ENCODE data around the gene CDC7. TPM values are rescaled to one million over a fixed set of nuclear protein-coding genes. Genes with fewer than 3 reads are reported as not detected.

The CDC7 gene
- total RNA-seq, 4 donors from 2014 or later = 0.71 to 2.8 (median 1.1) TPM

DNA sequence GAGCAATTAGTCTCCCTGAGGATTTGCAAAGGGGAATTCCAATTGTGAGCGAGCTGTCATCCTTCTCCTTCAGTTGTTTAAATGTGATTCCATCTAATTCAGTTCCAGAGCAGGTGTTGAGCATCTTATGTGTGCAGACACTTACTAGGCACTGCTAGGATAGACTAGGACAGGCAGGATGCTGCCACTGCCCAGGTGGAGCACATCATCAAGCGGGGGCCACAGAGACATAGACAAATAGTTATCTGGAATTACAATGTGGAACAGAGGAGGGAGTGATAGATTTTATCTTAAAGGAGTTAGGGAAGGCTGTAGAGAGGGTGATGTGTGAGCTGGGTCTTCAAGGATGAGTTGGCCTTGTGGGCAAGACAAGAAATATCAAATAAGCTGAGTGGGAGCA, 55.9 kb downstream of the CDC7 start:
- TF ChIP-seq POLR2AphosphoS5 (IDR thresholded peaks at IDR 0.05) (no peak), EP300 (IDR thresholded peaks at IDR 0.05) (no peak), POLR2A (IDR thresholded peaks at IDR 0.05; ENCODE audit: low read depth) (no peak)
- TF ChIP-seq, protein P1, sequence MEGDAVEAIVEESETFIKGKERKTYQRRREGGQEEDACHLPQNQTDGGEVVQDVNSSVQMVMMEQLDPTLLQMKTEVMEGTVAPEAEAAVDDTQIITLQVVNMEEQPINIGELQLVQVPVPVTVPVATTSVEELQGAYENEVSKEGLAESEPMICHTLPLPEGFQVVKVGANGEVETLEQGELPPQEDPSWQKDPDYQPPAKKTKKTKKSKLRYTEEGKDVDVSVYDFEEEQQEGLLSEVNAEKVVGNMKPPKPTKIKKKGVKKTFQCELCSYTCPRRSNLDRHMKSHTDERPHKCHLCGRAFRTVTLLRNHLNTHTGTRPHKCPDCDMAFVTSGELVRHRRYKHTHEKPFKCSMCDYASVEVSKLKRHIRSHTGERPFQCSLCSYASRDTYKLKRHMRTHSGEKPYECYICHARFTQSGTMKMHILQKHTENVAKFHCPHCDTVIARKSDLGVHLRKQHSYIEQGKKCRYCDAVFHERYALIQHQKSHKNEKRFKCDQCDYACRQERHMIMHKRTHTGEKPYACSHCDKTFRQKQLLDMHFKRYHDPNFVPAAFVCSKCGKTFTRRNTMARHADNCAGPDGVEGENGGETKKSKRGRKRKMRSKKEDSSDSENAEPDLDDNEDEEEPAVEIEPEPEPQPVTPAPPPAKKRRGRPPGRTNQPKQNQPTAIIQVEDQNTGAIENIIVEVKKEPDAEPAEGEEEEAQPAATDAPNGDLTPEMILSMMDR (IDR thresholded peaks at IDR 0.05) = no peak
- Histone ChIP-seq H3K4me3 (no peak overlapping the region), H3K4me1 (peaks cover 4 to 32% (median 22%) of the 10 kb centered on the region in 4 donors), H3K27ac (replicated peaks in 1 of 4) (peak overlapping the region in 2 of 4 donors; percentile 42 to 45), H3K9me3 (no peaks in the 10 kb centered on the region), H3K27me3 (no peaks in the 10 kb centered on the region), H3K36me3 (no peaks in the 10 kb centered on the region)
- peak; percentile 72 for DNase-seq (ENCODE audit: extremely low spot score)
- 74% methylated on average over 2 of the region's 2 CpGs for WGBS
- intact Hi-C loops (cut with DNase I) = no loop called here

DNA sequence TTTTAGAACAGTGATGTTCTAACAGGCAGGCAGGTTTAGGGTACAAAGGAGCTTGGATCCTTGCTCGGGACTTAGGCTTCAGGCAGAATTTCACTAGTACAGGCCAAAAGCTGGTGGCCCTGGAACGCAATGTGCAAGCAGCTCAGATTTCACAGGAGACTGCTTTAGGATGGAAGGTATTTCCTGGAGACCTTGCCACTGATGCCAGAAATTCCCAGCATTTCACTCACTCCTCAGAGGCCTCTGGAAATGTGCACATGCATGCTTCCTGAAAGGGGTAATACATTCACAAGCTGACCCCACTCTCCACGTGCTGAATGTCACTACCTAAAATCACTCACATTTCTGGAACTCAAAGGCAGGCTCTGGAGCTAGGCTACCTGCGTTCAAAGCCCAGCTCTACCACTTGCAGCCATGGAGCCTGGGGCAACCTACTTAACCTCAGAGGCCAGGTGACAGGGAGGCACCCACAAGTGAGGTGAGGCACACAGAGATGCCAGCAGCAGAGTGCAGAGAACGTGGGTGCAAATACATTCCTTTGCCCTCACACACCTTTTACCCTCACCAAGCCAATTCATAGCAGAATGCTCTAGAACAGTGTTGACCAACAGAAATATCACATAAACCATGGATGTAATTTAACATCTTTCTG, 56.5 kb downstream of the CDC7 start:
- H3K27me3 ChIP-seq = no peaks in the 10 kb centered on the region
- no peak for TF ChIP-seq EP300 (IDR thresholded peaks at IDR 0.05)
- TF ChIP-seq POLR2AphosphoS5 (IDR thresholded peaks at IDR 0.05) = peak in 1 of 2 donors; percentile 21
- TF ChIP-seq, protein P1 (IDR thresholded peaks at IDR 0.05) = no peak
- peaks cover 4 to 32% (median 21%) of the 10 kb centered on the region in 4 donors for H3K4me1 ChIP-seq
- peak; percentile 60 for DNase-seq (ENCODE audit: extremely low spot score)
- no peaks in the 10 kb centered on the region for H3K9me3 ChIP-seq
- intact Hi-C loops (cut with DNase I) = no loop called here
- WGBS = 46% methylated on average over 2 of the region's 5 CpGs
- H3K36me3 ChIP-seq = no peaks in the 10 kb centered on the region
- no peak overlapping the region for H3K4me3 ChIP-seq
- peak overlapping the region in 2 of 4 donors; percentile 42 to 45 for H3K27ac ChIP-seq (replicated peaks in 1 of 4)

DNA sequence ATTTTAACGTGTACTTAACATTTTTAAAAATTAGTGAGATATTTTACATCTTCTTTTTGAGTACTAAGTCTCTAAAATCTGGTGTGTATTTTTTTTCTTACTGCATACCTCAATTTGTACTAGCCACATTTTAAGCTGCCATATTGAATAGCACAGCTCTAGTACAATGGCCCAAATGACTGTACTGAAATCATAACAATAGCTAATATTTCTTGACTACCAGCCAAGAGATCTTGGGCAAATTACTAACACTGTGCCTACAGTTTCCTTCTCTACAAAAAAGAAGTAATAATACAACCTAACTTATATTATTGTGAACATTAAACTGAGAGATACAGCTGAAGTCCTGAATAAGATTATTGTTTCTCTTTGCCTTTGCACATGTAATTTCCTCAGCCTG, 57.2 kb downstream of the CDC7 start:
- Histone ChIP-seq H3K4me1 (peaks cover 4 to 32% (median 17%) of the 10 kb centered on the region in 4 donors), H3K27ac (replicated peaks in 1 of 4) (no peak overlapping the region), H3K36me3 (no peaks in the 10 kb centered on the region), H3K4me3 (no peak overlapping the region), H3K27me3 (no peaks in the 10 kb centered on the region), H3K9me3 (no peaks in the 10 kb centered on the region)
- no peak for DNase-seq (ENCODE audit: extremely low spot score)
- intact Hi-C loops (cut with DNase I) = no loop called here
- WGBS = 0% methylated on average over 1 of the region's 1 CpG
- TF ChIP-seq EP300 (IDR thresholded peaks at IDR 0.05) (no peak), POLR2AphosphoS5 (IDR thresholded peaks at IDR 0.05) (no peak), POLR2A (IDR thresholded peaks at IDR 0.05; ENCODE audit: low read depth) (no peak)
- TF ChIP-seq, protein P1 (IDR thresholded peaks at IDR 0.05) = no peak

- Histone ChIP-seq H3K27me3 (no peaks in the 10 kb centered on the region), H3K27ac (replicated peaks in 1 of 4) (no peak overlapping the region), H3K4me1 (peaks cover 0 to 28% (median 8%) of the 10 kb centered on the region in 4 donors), H3K4me3 (no peak overlapping the region), H3K9me3 (no peaks in the 10 kb centered on the region), H3K36me3 (no peaks in the 10 kb centered on the region)
- intact Hi-C loops (cut with DNase I) = no loop called here
- 89% methylated on average over 8 of the region's 8 CpGs for WGBS
- no peak for TF ChIP-seq EP300 (IDR thresholded peaks at IDR 0.05)
- TF ChIP-seq, protein P1 (IDR thresholded peaks at IDR 0.05) = no peak
- TF ChIP-seq POLR2AphosphoS5 (IDR thresholded peaks at IDR 0.05) = no peak
- no peak for TF ChIP-seq POLR2A (IDR thresholded peaks at IDR 0.05; ENCODE audit: low read depth)
- peak; percentile 57 for DNase-seq (ENCODE audit: extremely low spot score)
Observed at GRCh38 chr1:91559046-91559750, 58.5 kb downstream of the CDC7 start.

Data from esophagus muscularis mucosa (tissue), 4 donors.